ENCODE results near the gene BCS1L. TPM values are rescaled to one million over a fixed set of nuclear protein-coding genes. Genes with fewer than 3 reads are reported as not detected.

The BCS1L gene
- total and polyA plus RNA-seq, 9 of the 15 experiments (the other 6 are each of a cell fraction or from before 2014, with no cell fraction given), result 37.6 to 103 (median 56.7) TPM

DNA sequence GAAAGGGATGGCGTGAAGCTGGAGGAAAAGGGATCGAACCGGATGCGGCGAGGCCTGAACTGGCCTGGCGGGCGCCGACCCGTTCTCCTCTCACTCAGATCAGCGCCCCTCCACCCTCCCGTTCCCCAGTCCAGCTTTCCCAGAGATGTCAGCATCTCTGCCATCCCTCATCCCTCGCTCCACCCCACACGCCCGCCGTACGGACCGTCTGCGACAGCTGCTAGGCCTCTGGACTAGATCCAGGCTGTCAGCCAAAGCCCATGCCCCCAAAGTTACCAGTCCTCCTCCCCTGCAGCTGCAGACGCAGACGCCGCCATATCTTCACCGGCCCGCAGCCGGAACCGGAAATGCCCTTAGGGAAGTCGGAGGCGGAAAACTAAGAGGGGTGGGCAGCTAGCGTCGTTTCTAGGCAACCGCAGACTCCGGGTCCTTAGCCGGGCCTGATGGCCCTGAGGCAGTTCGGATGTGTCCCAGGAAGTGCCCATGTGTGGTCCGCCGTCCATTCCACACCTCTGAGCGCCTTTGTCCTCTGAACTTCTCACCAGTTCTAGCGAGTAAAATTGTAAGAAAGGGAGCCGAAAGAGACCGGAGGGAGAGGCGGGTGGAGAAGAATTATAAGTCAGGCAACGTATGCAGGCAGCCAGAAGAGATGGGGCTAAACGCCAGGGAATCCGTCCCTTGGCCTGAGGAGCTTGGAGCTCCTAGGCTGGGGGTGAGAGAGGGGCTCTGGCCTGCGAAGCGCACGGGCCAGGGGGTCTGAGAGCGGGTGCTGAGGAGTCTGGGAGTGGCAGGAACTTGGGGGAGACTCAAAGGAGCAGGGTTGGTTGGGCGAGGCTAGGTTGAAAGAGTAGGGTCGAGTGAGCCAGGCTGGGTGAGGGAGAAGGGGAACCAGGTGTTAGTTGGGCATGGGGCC, 12.4 kb downstream of the BCS1L start, which contains the start of the genes RNF25 and STK36 (continued):
- TF ChIP-seq, protein P1, sequence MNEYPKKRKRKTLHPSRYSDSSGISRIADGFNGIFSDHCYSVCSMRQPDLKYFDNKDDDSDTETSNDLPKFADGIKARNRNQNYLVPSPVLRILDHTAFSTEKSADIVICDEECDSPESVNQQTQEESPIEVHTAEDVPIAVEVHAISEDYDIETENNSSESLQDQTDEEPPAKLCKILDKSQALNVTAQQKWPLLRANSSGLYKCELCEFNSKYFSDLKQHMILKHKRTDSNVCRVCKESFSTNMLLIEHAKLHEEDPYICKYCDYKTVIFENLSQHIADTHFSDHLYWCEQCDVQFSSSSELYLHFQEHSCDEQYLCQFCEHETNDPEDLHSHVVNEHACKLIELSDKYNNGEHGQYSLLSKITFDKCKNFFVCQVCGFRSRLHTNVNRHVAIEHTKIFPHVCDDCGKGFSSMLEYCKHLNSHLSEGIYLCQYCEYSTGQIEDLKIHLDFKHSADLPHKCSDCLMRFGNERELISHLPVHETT (CRISPR knock-in tag; conservative IDR thresholded peaks at IDR 0.05 in 1 of 2, IDR thresholded peaks at IDR 0.05 in 1 of 2), result no peak
- no peak for TF ChIP-seq KLF1 (tag; IDR thresholded peaks at IDR 0.05)
- TF ChIP-seq, protein P2, sequence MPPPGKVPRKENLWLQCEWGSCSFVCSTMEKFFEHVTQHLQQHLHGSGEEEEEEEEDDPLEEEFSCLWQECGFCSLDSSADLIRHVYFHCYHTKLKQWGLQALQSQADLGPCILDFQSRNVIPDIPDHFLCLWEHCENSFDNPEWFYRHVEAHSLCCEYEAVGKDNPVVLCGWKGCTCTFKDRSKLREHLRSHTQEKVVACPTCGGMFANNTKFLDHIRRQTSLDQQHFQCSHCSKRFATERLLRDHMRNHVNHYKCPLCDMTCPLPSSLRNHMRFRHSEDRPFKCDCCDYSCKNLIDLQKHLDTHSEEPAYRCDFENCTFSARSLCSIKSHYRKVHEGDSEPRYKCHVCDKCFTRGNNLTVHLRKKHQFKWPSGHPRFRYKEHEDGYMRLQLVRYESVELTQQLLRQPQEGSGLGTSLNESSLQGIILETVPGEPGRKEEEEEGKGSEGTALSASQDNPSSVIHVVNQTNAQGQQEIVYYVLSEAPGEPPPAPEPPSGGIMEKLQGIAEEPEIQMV (tag; conservative IDR thresholded peaks at IDR 0.05; ENCODE audit: low read depth), result no peak
- TF ChIP-seq, protein P3, sequence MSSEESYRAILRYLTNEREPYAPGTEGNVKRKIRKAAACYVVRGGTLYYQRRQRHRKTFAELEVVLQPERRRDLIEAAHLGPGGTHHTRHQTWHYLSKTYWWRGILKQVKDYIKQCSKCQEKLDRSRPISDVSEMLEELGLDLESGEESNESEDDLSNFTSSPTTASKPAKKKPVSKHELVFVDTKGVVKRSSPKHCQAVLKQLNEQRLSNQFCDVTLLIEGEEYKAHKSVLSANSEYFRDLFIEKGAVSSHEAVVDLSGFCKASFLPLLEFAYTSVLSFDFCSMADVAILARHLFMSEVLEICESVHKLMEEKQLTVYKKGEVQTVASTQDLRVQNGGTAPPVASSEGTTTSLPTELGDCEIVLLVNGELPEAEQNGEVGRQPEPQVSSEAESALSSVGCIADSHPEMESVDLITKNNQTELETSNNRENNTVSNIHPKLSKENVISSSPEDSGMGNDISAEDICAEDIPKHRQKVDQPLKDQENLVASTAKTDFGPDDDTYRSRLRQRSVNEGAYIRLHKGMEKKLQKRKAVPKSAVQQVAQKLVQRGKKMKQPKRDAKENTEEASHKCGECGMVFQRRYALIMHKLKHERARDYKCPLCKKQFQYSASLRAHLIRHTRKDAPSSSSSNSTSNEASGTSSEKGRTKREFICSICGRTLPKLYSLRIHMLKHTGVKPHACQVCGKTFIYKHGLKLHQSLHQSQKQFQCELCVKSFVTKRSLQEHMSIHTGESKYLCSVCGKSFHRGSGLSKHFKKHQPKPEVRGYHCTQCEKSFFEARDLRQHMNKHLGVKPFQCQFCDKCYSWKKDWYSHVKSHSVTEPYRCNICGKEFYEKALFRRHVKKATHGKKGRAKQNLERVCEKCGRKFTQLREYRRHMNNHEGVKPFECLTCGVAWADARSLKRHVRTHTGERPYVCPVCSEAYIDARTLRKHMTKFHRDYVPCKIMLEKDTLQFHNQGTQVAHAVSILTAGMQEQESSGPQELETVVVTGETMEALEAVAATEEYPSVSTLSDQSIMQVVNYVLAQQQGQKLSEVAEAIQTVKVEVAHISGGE (CRISPR knock-in tag; IDR thresholded peaks at IDR 0.05), result peak; percentile 77 to 96 (median 83); a peak in 5 of 6 replicates
- TF ChIP-seq MXI1 (IDR thresholded peaks at IDR 0.05; ENCODE audit: low read depth, low read length), result 0 out of 2 replicates have a peak, but pooled peaks have one; percentile 24
- TF ChIP-seq, protein P4, sequence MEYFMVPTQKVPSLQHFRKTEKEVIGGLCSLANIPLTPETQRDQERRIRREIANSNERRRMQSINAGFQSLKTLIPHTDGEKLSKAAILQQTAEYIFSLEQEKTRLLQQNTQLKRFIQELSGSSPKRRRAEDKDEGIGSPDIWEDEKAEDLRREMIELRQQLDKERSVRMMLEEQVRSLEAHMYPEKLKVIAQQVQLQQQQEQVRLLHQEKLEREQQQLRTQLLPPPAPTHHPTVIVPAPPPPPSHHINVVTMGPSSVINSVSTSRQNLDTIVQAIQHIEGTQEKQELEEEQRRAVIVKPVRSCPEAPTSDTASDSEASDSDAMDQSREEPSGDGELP (CRISPR knock-in tag; IDR thresholded peaks at IDR 0.05; ENCODE audit: borderline replicate concordance), result peak; percentile 73
- TF ChIP-seq TEAD4 (IDR thresholded peaks at IDR 0.05; ENCODE audit: low read length), result no peak
- no peak for TF ChIP-seq TEAD4 (CRISPR knock-in tag; IDR thresholded peaks at IDR 0.05; ENCODE audit: borderline replicate concordance)
- no peak for TF ChIP-seq RBM25 (IDR thresholded peaks at IDR 0.05; ENCODE audit: low read depth, low read length, severe bottlenecking)
- no peak for TF ChIP-seq KLF16 (IDR thresholded peaks at IDR 0.05)
- no peak for TF ChIP-seq RBM15 (IDR thresholded peaks at IDR 0.05; ENCODE audit: insufficient read depth, low read length)
- TF ChIP-seq, protein P5, sequence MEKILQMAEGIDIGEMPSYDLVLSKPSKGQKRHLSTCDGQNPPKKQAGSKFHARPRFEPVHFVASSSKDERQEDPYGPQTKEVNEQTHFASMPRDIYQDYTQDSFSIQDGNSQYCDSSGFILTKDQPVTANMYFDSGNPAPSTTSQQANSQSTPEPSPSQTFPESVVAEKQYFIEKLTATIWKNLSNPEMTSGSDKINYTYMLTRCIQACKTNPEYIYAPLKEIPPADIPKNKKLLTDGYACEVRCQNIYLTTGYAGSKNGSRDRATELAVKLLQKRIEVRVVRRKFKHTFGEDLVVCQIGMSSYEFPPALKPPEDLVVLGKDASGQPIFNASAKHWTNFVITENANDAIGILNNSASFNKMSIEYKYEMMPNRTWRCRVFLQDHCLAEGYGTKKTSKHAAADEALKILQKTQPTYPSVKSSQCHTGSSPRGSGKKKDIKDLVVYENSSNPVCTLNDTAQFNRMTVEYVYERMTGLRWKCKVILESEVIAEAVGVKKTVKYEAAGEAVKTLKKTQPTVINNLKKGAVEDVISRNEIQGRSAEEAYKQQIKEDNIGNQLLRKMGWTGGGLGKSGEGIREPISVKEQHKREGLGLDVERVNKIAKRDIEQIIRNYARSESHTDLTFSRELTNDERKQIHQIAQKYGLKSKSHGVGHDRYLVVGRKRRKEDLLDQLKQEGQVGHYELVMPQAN (IDR thresholded peaks at IDR 0.05; ENCODE audit: borderline replicate concordance), result peak; percentile 73
- no peak for TF ChIP-seq ZNF561 (CRISPR knock-in tag; conservative IDR thresholded peaks at IDR 0.05)
- no peak for TF ChIP-seq NFE2L1 (tag; IDR thresholded peaks at IDR 0.05; ENCODE audit: borderline replicate concordance, low read depth)

All from K562 (cell line).